ENCODE measurements around the gene DOCK4. TPM values are rescaled to one million over a fixed set of nuclear protein-coding genes. Genes with fewer than 3 reads are reported as not detected.

DOCK4 gene
- total RNA-seq, 1 experiment from 2014 or later = 4.9 TPM

DNA sequence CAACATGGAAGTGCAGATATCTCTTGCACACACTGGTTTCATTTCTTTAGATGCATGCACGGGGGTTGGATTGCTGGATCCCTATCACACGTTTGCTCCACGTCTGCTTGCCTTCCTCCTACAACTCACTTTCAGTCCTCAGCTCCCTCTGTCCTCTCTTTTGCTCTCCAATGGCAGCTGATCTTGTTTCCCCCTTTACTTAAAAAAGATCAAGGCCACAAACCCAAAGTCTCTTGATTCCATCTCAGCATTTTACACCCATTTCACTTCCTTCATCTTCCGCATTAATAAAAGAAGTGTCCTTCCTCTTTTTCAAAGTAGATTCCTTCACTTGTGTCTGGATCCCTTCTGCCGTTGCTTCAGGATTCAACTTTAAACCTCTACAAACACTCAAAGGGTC lies 245.2 kb downstream of the DOCK4 start:
- H3K27ac Mint-ChIP-seq = no peak overlapping the region
- H3K79me1 ChIP-seq (ENCODE audit: insufficient read depth, low read depth, low read length, poor library complexity, severe bottlenecking) = no peaks in the 10 kb centered on the region
- no peak overlapping the region for H3K23ac ChIP-seq (ENCODE audit: insufficient read length, low read depth, low read length)
- H2BK20ac ChIP-seq (ENCODE audit: low read depth, low read length, poor library complexity, severe bottlenecking) = no peak overlapping the region
- no peak overlapping the region for H2BK12ac ChIP-seq (ENCODE audit: insufficient read length, low read depth, low read length)
- peaks cover 2 to 10% of the 10 kb centered on the region in 2 experiments; a peak in 1 of 4 replicates for H3K4me1 Mint-ChIP-seq
- WGBS (ENCODE audit: extremely low coverage, insufficient read length, low lambda C conversion rate) = no CpG with 5 or more reads among the region's 5 CpGs
- DNase-seq = no peak
- TF ChIP-seq, protein P1, sequence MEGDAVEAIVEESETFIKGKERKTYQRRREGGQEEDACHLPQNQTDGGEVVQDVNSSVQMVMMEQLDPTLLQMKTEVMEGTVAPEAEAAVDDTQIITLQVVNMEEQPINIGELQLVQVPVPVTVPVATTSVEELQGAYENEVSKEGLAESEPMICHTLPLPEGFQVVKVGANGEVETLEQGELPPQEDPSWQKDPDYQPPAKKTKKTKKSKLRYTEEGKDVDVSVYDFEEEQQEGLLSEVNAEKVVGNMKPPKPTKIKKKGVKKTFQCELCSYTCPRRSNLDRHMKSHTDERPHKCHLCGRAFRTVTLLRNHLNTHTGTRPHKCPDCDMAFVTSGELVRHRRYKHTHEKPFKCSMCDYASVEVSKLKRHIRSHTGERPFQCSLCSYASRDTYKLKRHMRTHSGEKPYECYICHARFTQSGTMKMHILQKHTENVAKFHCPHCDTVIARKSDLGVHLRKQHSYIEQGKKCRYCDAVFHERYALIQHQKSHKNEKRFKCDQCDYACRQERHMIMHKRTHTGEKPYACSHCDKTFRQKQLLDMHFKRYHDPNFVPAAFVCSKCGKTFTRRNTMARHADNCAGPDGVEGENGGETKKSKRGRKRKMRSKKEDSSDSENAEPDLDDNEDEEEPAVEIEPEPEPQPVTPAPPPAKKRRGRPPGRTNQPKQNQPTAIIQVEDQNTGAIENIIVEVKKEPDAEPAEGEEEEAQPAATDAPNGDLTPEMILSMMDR (conservative IDR thresholded peaks at IDR 0.05) = no peak
- no peak overlapping the region for H4K91ac ChIP-seq (ENCODE audit: insufficient read length, low read depth, low read length)
- no peaks in the 10 kb centered on the region for H4K20me1 ChIP-seq (ENCODE audit: control insufficient read depth, insufficient read depth, insufficient read length)
- no peak overlapping the region for H3K14ac ChIP-seq (ENCODE audit: insufficient read depth, low read length)
- no peaks in the 10 kb centered on the region for H3K27me3 ChIP-seq (ENCODE audit: insufficient read depth, low read length)
- no peak overlapping the region for H2AFZ ChIP-seq (ENCODE audit: low read length)
- no peaks in the 10 kb centered on the region for H3K9me3 Mint-ChIP-seq
- H4K5ac ChIP-seq (ENCODE audit: insufficient read length, low read depth, low read length) = no peak overlapping the region
- no peak overlapping the region for H3K27ac ChIP-seq (ENCODE audit: insufficient read length, low read depth, low read length)
- no peak overlapping the region for H3T11ph ChIP-seq (ENCODE audit: low read length)
- H2BK5ac ChIP-seq (ENCODE audit: insufficient read length, low read length) = no peak overlapping the region
- H3K23me2 ChIP-seq (ENCODE audit: insufficient read length, low read depth, low read length, poor library complexity, severe bottlenecking) = no peaks in the 10 kb centered on the region
- H3K4me3 Mint-ChIP-seq = no peak overlapping the region
- H3K9ac ChIP-seq (ENCODE audit: extremely low read depth, insufficient read length, low read length) = no peak overlapping the region
- H3K4ac ChIP-seq (ENCODE audit: low read depth, low read length) = no peak overlapping the region
- H2BK15ac ChIP-seq (ENCODE audit: low read depth, low read length) = no peak overlapping the region
- no peak overlapping the region for H2BK120ac ChIP-seq (ENCODE audit: low read depth, low read length, poor library complexity, severe bottlenecking)
- H3K9me3 ChIP-seq (ENCODE audit: control insufficient read depth, low read depth, low read length) = no peaks in the 10 kb centered on the region
- H2AK5ac ChIP-seq (ENCODE audit: insufficient read length, low read length) = no peak overlapping the region
- H3K79me2 ChIP-seq (ENCODE audit: insufficient read depth, low read length) = no peaks in the 10 kb centered on the region
- peaks cover 0 to 4% (median 2%) of the 10 kb centered on the region in 3 experiments; a peak in 1 of 7 replicates for H3K36me3 Mint-ChIP-seq (ENCODE audit: insufficient read depth in 1 of 3, low read depth in 3 of 3)
- no peak overlapping the region for H3K4me2 ChIP-seq (ENCODE audit: insufficient read depth, insufficient read length, low read length)
- H3K56ac ChIP-seq (ENCODE audit: insufficient read length, low read depth, low read length) = no peak overlapping the region
- H3K18ac ChIP-seq (ENCODE audit: insufficient read length, low read depth, low read length) = no peak overlapping the region
- no peaks in the 10 kb centered on the region for H3K27me3 Mint-ChIP-seq (ENCODE audit: low read depth)
- H3K4me1 ChIP-seq (ENCODE audit: insufficient read depth, low read length) = no peaks in the 10 kb centered on the region
- H4K8ac ChIP-seq (replicated peaks; ENCODE audit: insufficient read length, low read depth, low read length) = no peak overlapping the region
